ENCODE results near the gene SUGCT. TPM values are rescaled to one million over a fixed set of nuclear protein-coding genes. Genes with fewer than 3 reads are reported as not detected.

Gene SUGCT
- total RNA-seq, 1 donor from 2014 or later: 9.8 TPM

- TF ChIP-seq CTCF (IDR thresholded peaks at IDR 0.05): no peak
- Histone ChIP-seq H3K27ac (no peak overlapping the region), H3K9me3 (no peaks in the 10 kb centered on the region), H3K27me3 (no peaks in the 10 kb centered on the region), H3K4me3 (no peak overlapping the region), H3K4me1 (peaks cover 0 to 21% of the 10 kb centered on the region in 2 donors), H3K36me3 (no peaks in the 10 kb centered on the region)
- DNase-seq (ENCODE audit: low spot score in 2 of 2): no peak
- intact Hi-C loops (cut with DNase I): loop anchor here (10.0 kb wide), 1 partner anchor 691 kb away; no protein-coding TSS in a partner anchor
These were observed 649.4 kb downstream of the SUGCT start for GRCh38 chr7:40784176-40784575.

- intact Hi-C loops (cut with DNase I): loop anchor here (10.0 kb wide), 1 partner anchor 688 kb away; no protein-coding TSS in a partner anchor
- H3K27me3 ChIP-seq: no peaks in the 10 kb centered on the region
- DNase-seq (ENCODE audit: low spot score in 2 of 2): no peak
- TF ChIP-seq CTCF (IDR thresholded peaks at IDR 0.05): no peak
- peaks cover 0 to 8% of the 10 kb centered on the region in 2 donors for H3K4me1 ChIP-seq
- H3K9me3 ChIP-seq: no peaks in the 10 kb centered on the region
- no peak overlapping the region for H3K27ac ChIP-seq
- no peak overlapping the region for H3K4me3 ChIP-seq
- H3K36me3 ChIP-seq: no peaks in the 10 kb centered on the region
These were observed 652.1 kb downstream of the SUGCT start for GRCh38 chr7:40786909-40787308.

GRCh38 chr7:40793132-40793531 is 658.3 kb downstream of the SUGCT start:
- H3K4me1 ChIP-seq: peaks cover 0 to 8% of the 10 kb centered on the region in 2 donors
- no peak overlapping the region for H3K4me3 ChIP-seq
- no peak for DNase-seq (ENCODE audit: low spot score in 2 of 2)
- TF ChIP-seq CTCF (IDR thresholded peaks at IDR 0.05): no peak
- H3K36me3 ChIP-seq: no peaks in the 10 kb centered on the region
- H3K27me3 ChIP-seq: no peaks in the 10 kb centered on the region
- intact Hi-C loops (cut with DNase I): no loop called here
- H3K27ac ChIP-seq: no peak overlapping the region
- H3K9me3 ChIP-seq: no peaks in the 10 kb centered on the region

- H3K27ac ChIP-seq: peak overlapping the region; percentile 26 to 62
- no peaks in the 10 kb centered on the region for H3K36me3 ChIP-seq
- TF ChIP-seq CTCF (IDR thresholded peaks at IDR 0.05): no peak
- no peaks in the 10 kb centered on the region for H3K27me3 ChIP-seq
- H3K9me3 ChIP-seq: no peaks in the 10 kb centered on the region
- peak overlapping the region; percentile 10 to 43 for H3K4me3 ChIP-seq
- intact Hi-C loops (cut with DNase I): no loop called here
- H3K4me1 ChIP-seq: peaks cover 0 to 15% of the 10 kb centered on the region in 2 donors
- DNase-seq (ENCODE audit: low spot score in 2 of 2): no peak
These were observed 660.8 kb downstream of the SUGCT start for GRCh38 chr7:40795607-40796006.

DNA sequence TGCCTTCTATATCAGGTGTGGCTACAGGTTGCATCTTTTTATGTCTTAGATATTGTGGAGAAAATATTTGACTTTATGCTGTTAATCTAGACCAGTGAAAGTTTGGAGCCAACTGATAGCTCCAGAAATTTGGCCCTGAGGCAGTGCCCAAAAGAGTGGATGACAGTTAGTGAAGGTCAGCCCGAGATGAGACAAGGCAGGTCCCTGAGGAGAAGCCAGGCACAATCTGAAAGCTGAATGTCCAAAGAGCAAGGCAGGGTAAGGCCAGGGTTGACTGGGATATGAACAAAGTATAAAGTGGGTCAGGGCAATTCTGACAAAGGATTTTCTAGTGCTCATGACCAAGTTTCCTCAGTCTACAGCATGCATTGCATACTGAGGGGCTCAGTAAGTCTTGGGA is 661.9 kb downstream of the SUGCT start:
- H3K4me1 ChIP-seq: peaks cover 0 to 15% of the 10 kb centered on the region in 2 donors
- H3K27ac ChIP-seq: no peak overlapping the region
- no peak for TF ChIP-seq CTCF (IDR thresholded peaks at IDR 0.05)
- intact Hi-C loops (cut with DNase I): no loop called here
- no peak overlapping the region for H3K4me3 ChIP-seq
- no peaks in the 10 kb centered on the region for H3K9me3 ChIP-seq
- H3K27me3 ChIP-seq: no peaks in the 10 kb centered on the region
- no peak for DNase-seq (ENCODE audit: low spot score in 2 of 2)
- H3K36me3 ChIP-seq: no peaks in the 10 kb centered on the region

GRCh38 chr7:40798613-40799012 is 663.8 kb downstream of the SUGCT start:
- Histone ChIP-seq H3K36me3 (no peaks in the 10 kb centered on the region), H3K4me1 (peaks cover 0 to 15% of the 10 kb centered on the region in 2 donors), H3K27me3 (no peaks in the 10 kb centered on the region), H3K27ac (no peak overlapping the region), H3K4me3 (no peak overlapping the region), H3K9me3 (no peaks in the 10 kb centered on the region)
- intact Hi-C loops (cut with DNase I): no loop called here
- no peak for DNase-seq (ENCODE audit: low spot score in 2 of 2)
- no peak for TF ChIP-seq CTCF (IDR thresholded peaks at IDR 0.05)
